Thoracic aorta (tissue), 2 donors: Measurements from ENCODE around the gene RAB12. TPM values are rescaled to one million over a fixed set of nuclear protein-coding genes. Genes with fewer than 3 reads are reported as not detected.
A peak's percentile ranks its signal among the peaks of the same experiment; 100 is the strongest.
"Not testable (repeated sequence)": the region's sequence is repeated elsewhere in the genome, so short reads cannot be mapped to it uniquely, and the experiment has no call there.

ENCODE experiments used
- ATAC-seq: fragments of 150-250 bp; one replicate; pipeline ENCODE4 v1.8.0; 2017; ENCODE audit warnings: low read depth; ENCODE audit not compliant: insufficient number of reproducible peaks, low FRiP score
- DNase-seq: peaks from one replicate; pipeline ENCODE4 v3.0.0-alpha.2; 2020; ENCODE audit warnings: low spot score
- H3K27ac ChIP-seq, 2 donors: fragments of 200-600 bp; sonication (generic); 1 replicate in 1 of 2; 2 replicates in 1 of 2; pipeline ENCODE4 v1.5.1; 2016; ENCODE audit warnings: mild to moderate bottlenecking in 2 of 2, moderate library complexity in 2 of 2
- H3K27me3 ChIP-seq: fragments of 200-600 bp; sonication (generic); replicated peaks from 2 replicates; pipeline ENCODE4 v1.6.0; 2016; ENCODE audit warnings: mild to moderate bottlenecking; ENCODE audit not compliant: insufficient read depth
- H3K36me3 ChIP-seq: fragments of 200-600 bp; sonication (generic); one replicate; pipeline ENCODE4 v1.5.1; 2016
- H3K4me1 ChIP-seq, 2 donors: fragments of 200-600 bp; sonication (generic); 1 replicate in 1 of 2; 2 replicates in 1 of 2; pipeline versions ENCODE4 v1.5.1 to v1.6.0; 2016; ENCODE audit warnings: low read depth in 2 of 2, mild to moderate bottlenecking in 1 of 2; ENCODE audit not compliant: control insufficient read depth in 1 of 2
- H3K4me3 ChIP-seq: fragments of 200-600 bp; sonication (generic); 2 replicates; pipeline ENCODE4 v1.5.1; 2016; ENCODE audit warnings: mild to moderate bottlenecking
- H3K9me3 ChIP-seq: fragments of 200-600 bp; sonication (generic); 2 replicates; pipeline ENCODE4 v1.5.1; 2016
- CTCF ChIP-seq: fragments of 200-600 bp; sonication (generic); IDR thresholded peaks from one replicate; pipeline ENCODE4 v1.5.1; 2019; ENCODE audit warnings: antibody characterized with exemption
- total RNA-seq, 2 donors: library from RNA; depleted of rRNA; stranded (reverse); fragments of >200 nt; gene quantifications; one replicate each; pipeline versions ENCODE4 v1.1.0 to v1.2.3, GENCODE V29; 2016

RAB12 gene
- total RNA-seq, 2 donors from 2014 or later: 40.1 to 55.0 TPM

- DNase-seq: no peak
- H3K9me3 ChIP-seq: no peaks in the 10 kb centered on the region
- H3K4me1 ChIP-seq: no peaks in the 10 kb centered on the region
- no peak overlapping the region for H3K27ac ChIP-seq
- TF ChIP-seq CTCF: no peak
- no peaks in the 10 kb centered on the region for H3K27me3 ChIP-seq
- H3K4me3 ChIP-seq: no peak overlapping the region
- H3K36me3 ChIP-seq: peaks cover 42% of the 10 kb centered on the region
- no peak for ATAC-seq
Observed at GRCh38 chr18:8635087-8635486, 25.9 kb downstream of the RAB12 start.

- DNase-seq (no peak), ATAC-seq (no peak)
- Histone ChIP-seq H3K36me3 (peaks cover 31% of the 10 kb centered on the region), H3K4me3 (no peak overlapping the region), H3K4me1 (no peaks in the 10 kb centered on the region), H3K27ac (no peak overlapping the region), H3K27me3 (no peaks in the 10 kb centered on the region), H3K9me3 (no peaks in the 10 kb centered on the region)
- no peak for TF ChIP-seq CTCF
Observed at GRCh38 chr18:8639762-8640161, 30.5 kb downstream of the RAB12 start.

GRCh38 chr18:8643326-8643878 is 34.2 kb downstream of the RAB12 start:
- no peak for TF ChIP-seq CTCF
- no peaks in the 10 kb centered on the region for H3K9me3 ChIP-seq
- H3K4me1 ChIP-seq: no peaks in the 10 kb centered on the region
- H3K4me3 ChIP-seq: no peak overlapping the region
- H3K27me3 ChIP-seq: no peaks in the 10 kb centered on the region
- peaks cover 11% of the 10 kb centered on the region for H3K36me3 ChIP-seq
- no peak for ATAC-seq
- no peak for DNase-seq
- H3K27ac ChIP-seq: no peak overlapping the region

GRCh38 chr18:8647359-8647758 is 38.1 kb downstream of the RAB12 start:
- not testable (repeated sequence) for ATAC-seq, DNase-seq

GRCh38 chr18:8651478-8652261 is 42.4 kb downstream of the RAB12 start:
- not testable (repeated sequence) for H3K27ac ChIP-seq, H3K9me3 ChIP-seq, H3K4me3 ChIP-seq, H3K27me3 ChIP-seq, DNase-seq, H3K36me3 ChIP-seq, H3K4me1 ChIP-seq, ATAC-seq

More at GRCh38 chr18:8647359-8647758, 38.1 kb downstream of the RAB12 start:
- H3K9me3 ChIP-seq, H3K27ac ChIP-seq, H3K4me1 ChIP-seq, H3K4me3 ChIP-seq, H3K36me3 ChIP-seq, H3K27me3 ChIP-seq: not testable (repeated sequence)

DNA sequence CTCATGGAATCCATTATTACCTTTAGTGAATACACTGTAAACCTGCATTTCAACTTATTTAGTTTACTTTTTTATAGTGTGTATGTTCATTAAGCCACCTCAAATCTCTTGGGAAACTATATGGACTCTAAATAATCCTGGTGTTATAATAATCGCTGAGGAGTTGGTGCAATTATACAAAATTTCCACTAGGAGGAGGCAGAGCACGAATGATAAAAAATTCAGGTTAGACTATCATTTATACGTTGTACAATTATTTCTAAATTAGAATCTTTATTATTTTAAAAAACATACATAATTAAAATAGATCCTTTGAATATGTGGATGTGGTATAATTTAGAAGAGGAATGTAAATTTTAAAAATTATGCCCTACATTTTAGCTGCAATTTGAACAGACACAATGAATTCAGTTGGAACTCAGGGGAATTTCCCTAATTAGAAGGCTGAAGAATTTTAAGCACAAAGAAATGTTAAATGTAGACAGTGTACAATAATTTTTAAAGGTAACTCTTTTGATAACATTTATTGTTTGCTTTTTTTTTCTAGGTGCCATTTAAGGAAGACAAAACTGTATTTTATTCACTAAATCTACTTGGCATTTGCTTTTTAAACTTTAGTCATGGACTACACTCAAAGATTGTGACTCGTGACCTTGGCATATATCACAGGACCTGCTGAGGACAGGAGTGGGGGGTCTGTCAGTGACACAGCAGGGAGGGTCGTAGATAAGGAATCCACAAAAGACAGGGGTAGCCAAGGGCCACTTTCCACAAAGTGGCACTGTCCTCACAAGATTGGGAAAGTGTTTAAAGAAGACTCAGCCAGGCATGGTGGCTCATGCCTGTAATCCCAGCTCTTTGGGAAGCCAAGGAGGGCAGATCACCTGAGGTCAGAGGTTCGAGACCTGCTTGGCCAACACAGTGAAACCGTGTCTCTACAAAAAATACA is 45.5 kb downstream of the RAB12 start:
- Histone ChIP-seq H3K36me3 (no peaks in the 10 kb centered on the region), H3K27me3 (no peaks in the 10 kb centered on the region), H3K27ac (no peak overlapping the region), H3K4me1 (no peaks in the 10 kb centered on the region), H3K9me3 (no peaks in the 10 kb centered on the region), H3K4me3 (no peak overlapping the region)
- peak; percentile 81 for TF ChIP-seq CTCF
- ATAC-seq: no peak
- DNase-seq: no peak
